ENCODE results near the gene MCL1.
A peak's percentile ranks its signal among the peaks of the same experiment; 100 is the strongest.

MCL1 gene

GRCh38 chr1:150555971-150556865 lies 23.2 kb downstream of the MCL1 start:
- DNase-seq: no peak

GRCh38 chr1:150555198-150555970 lies 24.0 kb downstream of the MCL1 start:
- DNase-seq: no peak

DNA sequence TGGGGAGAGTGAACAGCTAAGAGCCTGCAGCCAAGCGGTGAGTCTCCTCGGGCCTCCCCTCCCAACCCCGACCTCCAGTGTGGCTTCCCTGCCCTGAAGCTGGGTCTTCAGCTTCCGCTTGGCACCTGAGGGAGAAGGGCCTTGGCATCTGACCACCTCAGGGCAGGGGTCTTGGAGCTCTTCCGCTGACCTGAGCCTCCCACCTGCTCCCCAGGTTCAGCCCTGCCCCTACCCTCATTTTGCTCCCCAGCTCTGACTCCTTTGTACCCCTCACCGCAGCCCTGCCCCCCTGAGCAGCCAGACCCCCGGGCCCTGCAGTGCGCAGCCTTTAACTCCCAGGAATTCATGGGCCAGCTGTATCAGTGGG lies 25.3 kb downstream of the MCL1 start:
- DNase-seq: no peak

DNA sequence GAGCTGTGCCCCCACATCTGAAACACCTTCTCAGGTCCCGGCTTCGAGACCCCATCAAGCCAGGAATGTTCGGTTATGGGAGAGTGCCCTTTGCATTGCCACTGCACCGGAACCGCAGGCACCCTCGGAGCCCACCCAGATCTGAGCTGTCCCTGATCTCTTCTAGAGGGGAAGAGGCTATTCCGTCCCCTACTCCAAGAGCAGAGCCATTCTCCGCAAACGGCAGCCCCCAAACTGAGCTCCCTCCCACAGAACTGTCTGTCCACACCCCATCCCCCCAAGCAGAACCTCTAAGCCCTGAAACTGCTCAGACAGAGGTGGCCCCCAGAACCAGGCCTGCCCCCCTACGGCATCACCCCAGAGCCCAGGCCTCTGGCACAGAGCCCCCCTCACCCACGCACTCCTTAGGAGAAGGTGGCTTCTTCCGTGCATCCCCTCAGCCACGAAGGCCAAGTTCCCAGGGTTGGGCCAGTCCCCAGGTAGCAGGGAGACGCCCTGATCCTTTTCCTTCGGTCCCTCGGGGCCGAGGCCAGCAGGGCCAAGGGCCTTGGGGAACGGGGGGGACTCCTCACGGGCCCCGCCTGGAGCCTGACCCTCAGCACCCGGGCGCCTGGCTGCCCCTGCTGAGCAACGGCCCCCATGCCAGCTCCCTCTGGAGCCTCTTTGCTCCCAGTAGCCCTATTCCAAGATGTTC lies 25.9 kb downstream of the MCL1 start:
- no peak for DNase-seq

GRCh38 chr1:150552911-150553289 lies 26.5 kb downstream of the MCL1 start:
- no peak for DNase-seq

GRCh38 chr1:150552128-150552910 lies 27.1 kb downstream of the MCL1 start:
- DNase-seq: peak in 1 of 5 donors; percentile 53

GRCh38 chr1:150551784-150552127 lies 27.7 kb downstream of the MCL1 start:
- no peak for DNase-seq

GRCh38 chr1:150551051-150551783 lies 28.2 kb downstream of the MCL1 start:
- no peak for DNase-seq

DNA sequence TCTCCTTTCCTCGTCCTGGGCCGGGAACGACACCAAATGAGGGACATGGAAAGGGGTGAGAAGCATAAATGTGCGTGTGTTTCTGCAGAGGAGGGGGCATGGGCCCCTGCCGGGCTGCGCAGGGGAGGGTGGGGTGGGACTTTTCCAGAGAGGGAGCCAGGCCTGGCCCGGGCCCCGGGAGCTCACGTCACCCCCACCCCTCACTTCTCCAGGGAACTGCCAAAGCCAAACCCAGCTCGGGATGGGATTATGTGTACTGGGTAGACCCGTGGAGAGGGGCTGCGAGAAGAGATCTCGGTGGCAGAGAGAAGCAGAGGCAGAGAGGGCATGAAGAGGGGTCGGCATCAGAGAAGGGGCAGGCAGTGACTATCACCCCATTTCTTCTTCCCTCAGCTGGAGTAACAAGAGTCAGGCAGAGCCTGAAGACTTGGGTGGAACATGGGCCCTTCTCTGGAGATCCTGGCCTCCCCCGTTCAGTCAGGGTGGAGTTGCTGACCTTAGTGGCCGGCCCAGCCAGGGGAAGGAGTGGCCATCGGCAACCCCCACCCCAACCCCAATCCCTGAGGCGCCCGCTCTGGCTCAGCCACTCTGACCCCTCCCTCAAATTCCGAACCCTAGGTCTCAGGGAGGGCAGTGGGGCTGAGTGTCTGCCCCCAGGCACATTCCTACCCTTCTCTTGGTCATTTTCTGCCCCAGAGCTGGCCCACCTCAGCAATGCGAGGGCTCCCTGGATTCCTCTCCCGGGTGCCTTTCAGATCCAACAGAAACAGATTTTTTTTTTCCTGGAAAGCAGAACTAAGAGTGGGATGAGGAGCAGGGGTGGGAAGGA lies 29.0 kb downstream of the MCL1 start:
- DNase-seq: no peak

GRCh38 chr1:150549496-150550221 lies 29.8 kb downstream of the MCL1 start:
- no peak for DNase-seq

DNA sequence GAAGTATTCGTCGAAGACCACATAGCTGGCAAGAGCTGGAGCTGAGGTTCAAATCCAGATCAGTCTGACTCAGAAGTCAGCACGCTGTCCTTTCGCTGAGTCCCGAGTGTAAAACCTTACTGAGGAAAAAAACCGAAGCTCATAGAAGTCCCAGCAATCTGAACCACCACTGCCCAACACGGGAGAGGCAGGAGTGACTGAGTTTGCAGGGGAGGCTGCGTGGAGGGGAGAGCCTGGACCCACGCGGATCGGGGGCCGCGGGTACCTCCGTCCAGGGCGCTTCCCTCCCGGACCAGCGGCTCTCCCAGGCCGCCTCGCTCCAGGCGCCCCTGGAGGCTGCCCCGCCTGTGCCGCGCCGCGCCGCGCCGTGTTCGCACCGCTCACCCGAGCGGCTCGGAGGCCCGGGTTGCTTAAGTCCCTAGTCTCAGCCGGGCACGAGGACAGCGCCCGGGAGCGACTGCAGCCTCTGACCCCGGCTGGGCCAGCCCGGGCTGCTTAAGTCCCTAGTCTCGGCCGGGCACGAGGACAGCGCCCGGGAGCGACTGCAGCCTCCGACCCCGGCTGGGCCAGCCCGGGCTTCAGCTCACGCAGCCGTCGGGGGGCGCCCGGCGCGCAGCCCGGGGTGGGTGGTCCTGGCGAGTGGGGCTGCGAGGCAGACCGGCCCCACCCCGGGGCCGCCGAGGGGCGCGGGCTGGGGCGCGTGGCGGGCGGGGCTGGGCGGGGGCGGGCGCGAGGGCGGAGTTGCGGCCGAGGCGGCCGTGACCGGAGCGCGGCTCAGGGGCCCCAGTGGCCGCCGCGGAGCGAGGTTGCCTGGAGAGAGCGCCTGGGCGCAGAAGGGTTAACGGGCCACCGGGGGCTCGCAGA lies 30.5 kb downstream of the MCL1 start, which contains the start of gene ADAMTSL4:
TSS of gene ADAMTSL4 (plus strand) at position 777 of the 864 bp plus-strand sequence. CDS start 2,881 bp downstream, outside the sequence.
- DNase-seq: peak in 1 of 5 donors; percentile 47

GRCh38 chr1:150548324-150548631 lies 31.1 kb downstream of the MCL1 start:
- no peak for DNase-seq

DNA sequence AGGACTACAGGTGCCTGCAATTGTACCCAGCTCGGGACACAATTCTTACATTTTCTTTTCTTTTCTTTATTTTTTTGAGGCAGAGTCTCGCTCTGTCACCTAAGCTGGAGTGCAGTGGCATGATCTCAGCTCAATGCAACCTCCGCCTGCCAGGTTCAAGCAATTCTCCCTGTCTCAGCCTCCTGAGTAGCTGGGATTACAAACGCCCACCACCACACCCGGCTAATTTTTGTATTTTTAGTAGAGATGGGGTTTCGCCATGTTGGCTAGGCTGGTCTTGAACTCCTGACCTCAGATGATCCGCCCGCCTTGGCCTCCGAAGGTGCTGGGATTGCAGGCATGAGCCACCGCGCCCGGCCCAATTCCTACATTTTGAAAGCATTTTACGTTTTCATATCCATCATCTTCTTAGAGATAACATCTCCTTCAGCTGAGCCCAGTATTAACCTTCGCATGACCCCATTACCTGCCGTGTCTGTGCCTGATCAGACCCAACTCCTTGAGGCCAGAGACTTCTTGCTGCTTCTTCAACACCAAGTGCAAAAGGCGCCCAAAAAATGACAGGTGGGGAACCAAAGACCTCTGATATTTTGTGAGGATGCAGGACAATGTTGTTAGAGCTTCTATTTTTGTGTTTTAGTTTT lies 33.0 kb downstream of the MCL1 start:
- no peak for DNase-seq

- no peak for DNase-seq
Measured at GRCh38 chr1:150545486-150546032, 33.9 kb downstream of the MCL1 start.

- DNase-seq: no peak
Measured at GRCh38 chr1:150544204-150544603, 35.2 kb downstream of the MCL1 start.

DNA sequence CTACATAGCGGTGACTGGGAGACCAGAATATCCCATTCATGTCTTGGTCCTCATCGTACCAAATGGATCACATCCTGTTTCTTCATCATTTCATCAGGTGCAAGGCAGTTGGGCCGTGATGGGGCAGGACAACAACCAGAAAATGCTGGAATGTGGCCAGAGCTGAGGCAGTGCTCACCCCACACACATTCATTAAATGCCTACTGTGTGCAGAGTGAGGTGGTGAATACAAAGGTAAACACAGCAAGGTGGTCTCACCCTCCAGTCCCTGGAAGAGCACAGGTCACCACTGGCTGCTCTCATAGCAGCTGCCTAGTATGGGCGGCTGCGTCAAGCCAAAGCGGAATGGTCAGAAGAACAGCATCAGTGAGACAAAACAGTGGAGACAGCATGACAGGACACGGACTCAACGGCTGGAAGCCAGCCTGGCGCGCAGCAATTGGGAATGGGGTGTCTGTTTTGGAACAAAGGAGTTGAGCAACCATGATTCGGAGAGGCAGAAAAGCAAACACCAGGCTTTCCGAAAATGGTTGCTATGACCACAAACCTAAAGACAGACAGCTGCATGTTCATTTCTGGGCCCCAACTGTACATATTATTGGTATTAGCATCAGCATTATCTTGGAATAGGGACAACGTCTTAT lies 35.8 kb downstream of the MCL1 start:
- DNase-seq: no peak

DNA sequence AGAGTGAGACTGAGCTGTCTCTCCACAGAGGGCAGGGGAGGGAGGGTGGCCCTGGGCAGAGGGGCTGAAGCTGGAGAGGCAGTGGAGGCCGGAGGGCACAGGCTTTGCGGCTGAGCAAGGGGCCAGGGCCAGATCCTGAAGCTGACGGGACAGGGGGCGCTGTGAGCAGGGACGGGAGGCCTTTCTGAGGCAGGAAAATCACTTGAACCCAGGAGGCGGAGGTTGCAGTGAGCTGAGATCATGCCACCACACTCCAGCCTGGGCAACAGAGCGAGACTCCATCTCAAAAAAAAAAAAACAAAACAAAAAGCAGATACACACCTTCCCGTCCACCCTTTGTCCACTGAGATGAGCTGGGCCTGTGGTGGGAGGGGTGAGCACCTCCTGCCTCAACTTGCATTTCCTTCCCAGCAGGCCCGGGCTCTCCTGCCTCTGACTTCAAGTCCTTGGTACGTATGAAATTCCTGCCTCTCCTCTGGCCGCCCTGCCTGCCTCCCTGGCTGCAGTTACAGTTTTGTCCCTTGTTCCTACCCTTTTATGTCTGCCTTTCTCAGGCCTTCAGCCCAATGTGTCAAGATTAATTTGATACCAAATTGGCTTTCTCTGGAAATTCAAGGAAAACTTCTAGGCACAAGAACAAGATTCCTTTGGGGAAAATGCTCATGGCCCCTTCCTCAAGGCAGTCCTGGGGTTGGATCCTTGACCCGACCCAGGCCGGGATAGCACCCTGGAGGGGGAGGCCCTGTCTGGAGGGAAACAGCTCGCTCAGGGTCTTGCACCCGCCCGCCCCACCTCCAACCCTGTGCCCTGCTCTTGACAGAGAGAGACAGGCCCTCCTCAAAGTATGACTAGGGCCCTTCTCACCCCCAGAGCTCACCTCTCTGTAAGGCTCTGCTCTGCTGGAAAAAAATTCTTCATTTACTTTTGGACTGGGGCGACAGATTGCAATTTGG lies 41.4 kb downstream of the MCL1 start:
- DNase-seq: no peak
